Testis (tissue), 3 donors: ENCODE results near the gene HDHD3. TPM values are rescaled to one million over a fixed set of nuclear protein-coding genes. Genes with fewer than 3 reads are reported as not detected.
"Not testable (repeated sequence)": the region's sequence is repeated elsewhere in the genome, so short reads cannot be mapped to it uniquely, and the experiment has no call there.

Experiments used
- DNase-seq: peaks from one replicate; pipeline ENCODE4 v3.0.0-alpha.2; 2019
- H3K27ac ChIP-seq, 2 donors: fragments of 200-600 bp; sonication (generic); one replicate each; pipeline ENCODE4 v1.5.1; 2019
- H3K27me3 ChIP-seq: fragments of 200-600 bp; sonication (generic); one replicate; pipeline ENCODE4 v1.5.1; 2019
- H3K36me3 ChIP-seq: fragments of 200-600 bp; sonication (generic); one replicate; pipeline ENCODE4 v1.5.1; 2017; ENCODE audit warnings: low read depth; ENCODE audit errors: missing control alignments
- H3K4me1 ChIP-seq: fragments of 200-600 bp; sonication (generic); one replicate; pipeline ENCODE4 v1.5.1; 2019
- H3K4me3 ChIP-seq, 2 donors: fragments of 200-600 bp; sonication (generic); one replicate each; pipeline ENCODE4 v1.5.1; 2017 to 2019
- H3K9me3 ChIP-seq: fragments of 200-600 bp; sonication (generic); one replicate; pipeline ENCODE4 v1.5.1; 2017
- CTCF ChIP-seq, 3 experiments: fragments of 450-650 bp in 2 of 3; fragments of 200-600 bp in 1 of 3; sonication (generic) in 1 of 3; IDR thresholded peaks; one replicate each; pipeline ENCODE4 v1.5.1; 2016 to 2019; ENCODE audit warnings: antibody characterized with exemption in 3 of 3, mild to moderate bottlenecking in 2 of 3, moderate library complexity in 1 of 3
- POLR2A ChIP-seq: fragments of 450-650 bp; IDR thresholded peaks from one replicate; pipeline ENCODE4 v1.6.1; 2017; ENCODE audit warnings: antibody characterized with exemption, mild to moderate bottlenecking, moderate library complexity
- WGBS, 2 donors: methylation state at CpG; one replicate each; pipeline ENCODE4 v1.1.5; 2018; 5-methylcytosine and 5-hydroxymethylcytosine counted together
- intact Hi-C: fragments of 100-400 bp; cut with DNase I; formaldehyde crosslinking; loops from one replicate; pipeline ENCODE4 v1.15.1; 2023; ENCODE audit warnings: low total_unique reads
- polyA plus RNA-seq: library from polyadenylated mRNA; stranded (reverse); fragments of 350-450 nt; fragmentation: Illumina TruSeq; extraction: RNeasy Lipid Tissue Mini Kit (QIAGEN cat#74804); gene quantifications from one replicate; pipeline ENCODE4 v1.2.3, GENCODE V29; 2014; ENCODE audit warnings: low read depth, low replicate concordance; ENCODE audit not compliant: insufficient read depth
- total RNA-seq, 2 donors: library from RNA; depleted of rRNA; stranded (reverse); fragments of >200 nt; gene quantifications; one replicate each; pipeline ENCODE4 v1.2.3, GENCODE V29; 2016

HDHD3 gene
- total and polyA plus RNA-seq, 3 donors from 2014 or later = 13.8 to 32.9 (median 22.9) TPM

GRCh38 chr9:113406873-113407511 is 30.2 kb upstream of the HDHD3 start:
- H3K9me3 ChIP-seq, H3K27me3 ChIP-seq, H3K36me3 ChIP-seq, intact Hi-C loops, H3K4me3 ChIP-seq: not testable (repeated sequence)
- DNase-seq = peak; percentile 85
- peak overlapping the region in 1 of 2 donors; percentile 33 for H3K27ac ChIP-seq
- TF ChIP-seq CTCF (IDR thresholded peaks at IDR 0.05) = peak; percentile 72 to 78 (median 76)
- peaks cover 16% of the 10 kb centered on the region for H3K4me1 ChIP-seq
- 32 to 36% methylated on average over 7 of the region's 7 CpGs for WGBS, 2 donors

GRCh38 chr9:113406353-113406752 is 29.6 kb upstream of the HDHD3 start:
- DNase-seq, H3K4me3 ChIP-seq, intact Hi-C loops, H3K9me3 ChIP-seq, H3K36me3 ChIP-seq, H3K27me3 ChIP-seq: not testable (repeated sequence)
- 92 to 95% methylated on average over 9 of the region's 9 CpGs for WGBS, 2 donors
- Histone ChIP-seq H3K4me1 (peaks cover 16% of the 10 kb centered on the region), H3K27ac (peak overlapping the region in 1 of 2 donors; percentile 33)

- intact Hi-C loops = no loop called here
- 82 to 84% methylated on average over 2 of the region's 2 CpGs for WGBS, 2 donors
- no peak overlapping the region for H3K27ac ChIP-seq
Observed at GRCh38 chr9:113403646-113404045, 26.9 kb upstream of the HDHD3 start.

GRCh38 chr9:113401027-113401792 is 24.4 kb upstream of the HDHD3 start, which contains the start of gene ALAD:
Gene ALAD, minus strand, starts transcription at chr9:113401284. Its CDS starts 7,725 bp downstream, at chr9:113393559.
- DNase-seq = peak; percentile 99
- TF ChIP-seq CTCF (IDR thresholded peaks at IDR 0.05) = peak; percentile 87 to 91 (median 91)
- TF ChIP-seq POLR2A = no peak
- H3K4me3 ChIP-seq = peak within 1 kb of the TSS; percentile 78
- peaks cover 16% of the 10 kb centered on the region for H3K4me1 ChIP-seq
- WGBS, 2 donors = 2 to 5% methylated on average over 17 to 27 of the region's 50 CpGs
- intact Hi-C loops = no loop called here
- peak within 1 kb of the TSS; percentile 69 to 79 for H3K27ac ChIP-seq
- no peaks in the 10 kb centered on the region for H3K27me3 ChIP-seq
- no peaks in the 10 kb centered on the region for H3K9me3 ChIP-seq
- no peaks in the 10 kb centered on the region for H3K36me3 ChIP-seq

More at GRCh38 chr9:113403646-113404045, 26.9 kb upstream of the HDHD3 start:
- H3K4me3 ChIP-seq = no peak overlapping the region
- H3K27me3 ChIP-seq = no peaks in the 10 kb centered on the region
- DNase-seq = no peak
- no peak for TF ChIP-seq POLR2A
- TF ChIP-seq CTCF (IDR thresholded peaks at IDR 0.05) = no peak
- H3K9me3 ChIP-seq = no peaks in the 10 kb centered on the region
- H3K36me3 ChIP-seq = no peaks in the 10 kb centered on the region
- H3K4me1 ChIP-seq = peaks cover 23% of the 10 kb centered on the region

GRCh38 chr9:113399646-113400200 is 22.9 kb upstream of the HDHD3 start:
- TF ChIP-seq CTCF (IDR thresholded peaks at IDR 0.05) (no peak), POLR2A (no peak)
- no peaks in the 10 kb centered on the region for H3K27me3 ChIP-seq
- no peak for DNase-seq
- no peaks in the 10 kb centered on the region for H3K9me3 ChIP-seq
- H3K4me1 ChIP-seq = peaks cover 16% of the 10 kb centered on the region
- intact Hi-C loops = no loop called here
- no peaks in the 10 kb centered on the region for H3K36me3 ChIP-seq
- no peak overlapping the region for H3K4me3 ChIP-seq
- H3K27ac ChIP-seq = no peak overlapping the region
- 76 to 82% methylated on average over 3 of the region's 3 CpGs for WGBS, 2 donors
